DND-41 (cell line): ENCODE results near the gene POLRMT.

Experiments used
- ATAC-seq: fragments of 200-7000 bp; cut with Tn5 transposase; 3 replicates; pipeline ENCODE4 v1.9.1; 2021; ENCODE audit warnings: low read depth; ENCODE audit not compliant: insufficient read depth
- DNase-seq: peaks from one replicate; pipeline ENCODE4 v3.0.0-alpha.2; 2020
- H2AFZ ChIP-seq: 2 replicates; pipeline ENCODE4 v1.6.0; 2012; ENCODE audit warnings: low read depth, low read length
- H3K27ac ChIP-seq: 2 replicates; pipeline ENCODE4 v1.5.1; 2012; ENCODE audit warnings: low read length, inconsistent platforms
- H3K27me3 ChIP-seq: fragments of 200-600 bp; sonication (generic); 2 replicates; pipeline ENCODE4 v1.6.0; 2012; ENCODE audit warnings: low read length, mild to moderate bottlenecking, inconsistent platforms; ENCODE audit not compliant: insufficient read depth, poor library complexity
- H3K36me3 ChIP-seq: 2 replicates; pipeline ENCODE4 v1.5.1; 2012; ENCODE audit warnings: low read length, inconsistent platforms; ENCODE audit not compliant: insufficient read depth
- H3K4me1 ChIP-seq: 2 replicates; pipeline ENCODE4 v1.5.1; 2012; ENCODE audit warnings: mild to moderate bottlenecking, low read length; ENCODE audit not compliant: insufficient read depth
- H3K4me2 ChIP-seq: 2 replicates; pipeline ENCODE4 v1.6.0; 2012; ENCODE audit warnings: mild to moderate bottlenecking, moderate library complexity, low read length, inconsistent platforms; ENCODE audit not compliant: insufficient read depth
- H3K4me3 ChIP-seq, 2 experiments: fragments of 200-600 bp in 1 of 2; shearing (Covaris generic) in 1 of 2; 2 replicates each; pipeline ENCODE4 v1.5.1; 2012 to 2016; ENCODE audit warnings: inconsistent platforms in 2 of 2, low read length in 2 of 2, mild to moderate bottlenecking in 2 of 2, low read depth in 1 of 2, moderate library complexity in 1 of 2
- H3K79me2 ChIP-seq: 2 replicates; pipeline ENCODE4 v1.6.0; 2012; ENCODE audit warnings: low read length, inconsistent platforms; ENCODE audit not compliant: insufficient read depth
- H3K9ac ChIP-seq: 2 replicates; pipeline ENCODE4 v1.6.0; 2012; ENCODE audit warnings: low read depth, mild to moderate bottlenecking, inconsistent platforms, low read length, moderate library complexity
- H3K9me3 ChIP-seq: 2 replicates; pipeline ENCODE4 v1.5.1; 2012; ENCODE audit warnings: low read length, moderate library complexity, mild to moderate bottlenecking, inconsistent platforms; ENCODE audit not compliant: insufficient read depth, severe bottlenecking
- H4K20me1 ChIP-seq: 2 replicates; pipeline ENCODE4 v1.6.0; 2012; ENCODE audit warnings: low read length; ENCODE audit not compliant: insufficient read depth
- EZH2 ChIP-seq: IDR thresholded peaks from 3 replicates; pipeline ENCODE4 v1.6.1; 2012; ENCODE audit warnings: borderline replicate concordance, low read depth, mild to moderate bottlenecking, moderate library complexity, low read length, inconsistent platforms; ENCODE audit not compliant: severe bottlenecking
- TF ChIP-seq, protein P1 (sequence below): IDR thresholded peaks from 2 replicates; pipeline ENCODE4 v1.5.1; 2012; ENCODE audit warnings: borderline replicate concordance, low read length, moderate library complexity, mild to moderate bottlenecking; ENCODE audit not compliant: poor library complexity, severe bottlenecking; ENCODE audit errors: extremely low read depth

The POLRMT gene

DNA sequence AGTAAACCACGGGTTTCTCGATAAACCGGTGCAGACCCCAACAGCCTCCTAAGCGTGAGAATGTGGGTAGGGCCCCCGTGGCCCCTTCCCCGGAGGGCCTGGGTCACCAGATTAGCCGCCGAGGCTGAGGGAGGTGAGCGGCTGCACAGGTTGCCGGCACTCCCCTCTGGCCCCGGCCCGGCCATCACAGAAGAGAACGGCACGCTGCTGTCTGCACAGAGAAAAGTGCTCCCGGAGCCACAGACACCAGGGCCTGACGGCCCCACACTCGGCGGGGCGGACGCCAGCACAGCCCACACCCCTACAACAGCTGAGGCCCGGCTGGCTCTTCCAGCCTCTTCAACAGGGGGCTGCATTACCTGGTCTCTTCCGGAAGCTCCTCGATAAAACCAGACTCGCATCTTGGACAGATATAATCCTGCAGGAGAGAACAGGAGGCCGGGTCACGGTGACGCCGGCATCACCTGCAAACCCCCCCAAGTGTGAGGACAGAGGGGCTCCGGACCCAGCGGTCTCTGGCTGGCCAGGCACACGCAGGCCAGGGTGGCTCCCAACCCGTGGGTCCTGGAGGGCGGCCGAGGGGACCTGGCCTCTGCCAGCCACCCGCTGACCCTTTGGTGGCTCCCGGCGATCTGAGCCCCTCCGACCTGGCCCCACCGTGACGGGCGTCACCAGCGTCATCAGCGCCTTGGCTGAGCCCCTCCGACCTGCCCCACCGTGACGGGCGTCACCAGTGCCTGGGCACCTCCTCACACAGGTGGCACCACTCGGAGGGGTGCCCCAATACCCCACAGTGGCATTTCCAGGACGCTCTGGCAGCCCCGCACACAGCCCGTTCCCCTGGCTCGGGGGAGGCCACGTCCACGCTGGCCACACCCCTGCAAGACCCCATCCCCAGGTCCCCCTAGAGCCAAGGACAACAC, 19.4 kb upstream of the POLRMT start:
- Histone ChIP-seq H4K20me1 (peaks cover 79% of the 10 kb centered on the region), H3K9ac (no peak overlapping the region), H3K4me3 (no peak overlapping the region), H3K36me3 (peaks cover 87% of the 10 kb centered on the region), H3K27ac (no peak overlapping the region), H3K79me2 (peaks cover 69% of the 10 kb centered on the region), H3K9me3 (no peaks in the 10 kb centered on the region), H3K4me1 (no peaks in the 10 kb centered on the region), H3K27me3 (no peaks in the 10 kb centered on the region), H3K4me2 (no peak overlapping the region), H2AFZ (no peak overlapping the region)
- ATAC-seq (no peak), DNase-seq (no peak)
- TF ChIP-seq, protein P1, sequence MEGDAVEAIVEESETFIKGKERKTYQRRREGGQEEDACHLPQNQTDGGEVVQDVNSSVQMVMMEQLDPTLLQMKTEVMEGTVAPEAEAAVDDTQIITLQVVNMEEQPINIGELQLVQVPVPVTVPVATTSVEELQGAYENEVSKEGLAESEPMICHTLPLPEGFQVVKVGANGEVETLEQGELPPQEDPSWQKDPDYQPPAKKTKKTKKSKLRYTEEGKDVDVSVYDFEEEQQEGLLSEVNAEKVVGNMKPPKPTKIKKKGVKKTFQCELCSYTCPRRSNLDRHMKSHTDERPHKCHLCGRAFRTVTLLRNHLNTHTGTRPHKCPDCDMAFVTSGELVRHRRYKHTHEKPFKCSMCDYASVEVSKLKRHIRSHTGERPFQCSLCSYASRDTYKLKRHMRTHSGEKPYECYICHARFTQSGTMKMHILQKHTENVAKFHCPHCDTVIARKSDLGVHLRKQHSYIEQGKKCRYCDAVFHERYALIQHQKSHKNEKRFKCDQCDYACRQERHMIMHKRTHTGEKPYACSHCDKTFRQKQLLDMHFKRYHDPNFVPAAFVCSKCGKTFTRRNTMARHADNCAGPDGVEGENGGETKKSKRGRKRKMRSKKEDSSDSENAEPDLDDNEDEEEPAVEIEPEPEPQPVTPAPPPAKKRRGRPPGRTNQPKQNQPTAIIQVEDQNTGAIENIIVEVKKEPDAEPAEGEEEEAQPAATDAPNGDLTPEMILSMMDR = no peak
- no peak for TF ChIP-seq EZH2

DNA sequence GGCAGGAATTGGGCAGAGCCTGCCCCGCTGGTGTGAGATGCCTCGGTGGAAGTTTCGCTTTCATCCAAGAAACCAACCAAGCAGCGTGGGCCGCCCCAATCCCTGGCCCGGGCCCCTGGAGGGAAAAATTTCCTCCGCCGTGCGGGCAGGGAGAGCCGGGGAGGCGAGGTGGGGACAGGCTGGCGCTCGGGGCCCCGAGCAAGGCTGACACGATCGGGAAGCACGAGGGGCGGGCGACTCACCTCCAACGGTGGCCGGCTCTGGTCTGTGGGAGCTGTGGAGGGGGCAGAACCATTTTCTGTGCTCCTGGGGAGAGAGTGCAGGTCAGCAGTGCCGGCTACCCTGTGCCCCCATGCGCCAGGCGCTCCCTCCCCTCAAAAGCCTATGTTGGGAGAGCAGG, 18.7 kb upstream of the POLRMT start:
- no peaks in the 10 kb centered on the region for H3K4me1 ChIP-seq
- peaks cover 87% of the 10 kb centered on the region for H3K36me3 ChIP-seq
- ATAC-seq (no peak), DNase-seq (no peak)
- TF ChIP-seq, protein P1 = no peak
- TF ChIP-seq EZH2 = no peak
- H2AFZ ChIP-seq = no peak overlapping the region
- H3K4me3 ChIP-seq = no peak overlapping the region
- no peak overlapping the region for H3K4me2 ChIP-seq
- H3K79me2 ChIP-seq = peaks cover 62% of the 10 kb centered on the region
- H3K9ac ChIP-seq = no peak overlapping the region
- no peaks in the 10 kb centered on the region for H3K9me3 ChIP-seq
- no peak overlapping the region for H3K27ac ChIP-seq
- no peaks in the 10 kb centered on the region for H3K27me3 ChIP-seq
- peaks cover 72% of the 10 kb centered on the region for H4K20me1 ChIP-seq

DNA sequence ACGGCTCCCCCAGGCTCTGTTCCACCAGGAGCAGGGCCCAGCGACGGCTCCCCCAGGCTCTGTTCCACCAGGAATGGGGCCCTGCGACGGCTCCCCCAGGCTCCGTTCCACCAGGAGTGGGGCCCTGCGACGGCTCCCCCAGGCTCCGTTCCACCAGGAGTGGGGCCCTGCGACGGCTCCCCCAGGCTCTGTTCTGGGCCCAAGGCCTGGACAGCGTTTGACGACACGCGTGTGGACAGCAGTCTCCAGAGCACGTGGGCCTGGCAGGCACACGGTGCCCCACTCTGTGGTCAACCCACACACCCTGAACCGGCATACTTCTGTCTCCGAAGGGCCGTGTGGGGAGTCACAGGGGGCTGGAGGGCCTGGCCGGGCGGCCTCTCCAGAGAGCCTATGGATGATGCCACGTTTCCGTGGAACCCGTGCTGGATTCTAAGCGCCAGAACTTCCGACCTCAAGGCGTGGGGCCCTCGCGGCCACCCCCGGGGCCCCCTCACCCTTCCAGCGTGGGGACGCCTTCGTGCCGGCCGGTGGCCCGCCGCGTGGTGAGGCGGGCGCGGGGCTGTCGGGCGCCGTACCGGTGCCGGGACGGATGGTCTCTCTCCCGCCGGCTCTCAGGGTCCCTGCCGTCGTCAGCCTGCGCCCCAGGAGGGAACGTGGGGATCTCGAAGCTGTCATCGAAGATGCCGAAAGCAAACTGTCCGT, 17.9 kb upstream of the POLRMT start:
- no peaks in the 10 kb centered on the region for H3K27me3 ChIP-seq

More for the DNA sequence above, 17.9 kb upstream of the POLRMT start:
- H2AFZ ChIP-seq = no peak overlapping the region
- H3K4me2 ChIP-seq = no peak overlapping the region
- peaks cover 55% of the 10 kb centered on the region for H3K79me2 ChIP-seq
- TF ChIP-seq EZH2 = no peak
- TF ChIP-seq, protein P1 = no peak
- H3K4me3 ChIP-seq = no peak overlapping the region
- no peaks in the 10 kb centered on the region for H3K9me3 ChIP-seq
- H3K9ac ChIP-seq = no peak overlapping the region
- no peaks in the 10 kb centered on the region for H3K4me1 ChIP-seq
- DNase-seq (no peak), ATAC-seq (no peak)
- peaks cover 87% of the 10 kb centered on the region for H3K36me3 ChIP-seq
- peaks cover 72% of the 10 kb centered on the region for H4K20me1 ChIP-seq
- no peak overlapping the region for H3K27ac ChIP-seq
